ENCODE data around the gene PRDM10.

DNA sequence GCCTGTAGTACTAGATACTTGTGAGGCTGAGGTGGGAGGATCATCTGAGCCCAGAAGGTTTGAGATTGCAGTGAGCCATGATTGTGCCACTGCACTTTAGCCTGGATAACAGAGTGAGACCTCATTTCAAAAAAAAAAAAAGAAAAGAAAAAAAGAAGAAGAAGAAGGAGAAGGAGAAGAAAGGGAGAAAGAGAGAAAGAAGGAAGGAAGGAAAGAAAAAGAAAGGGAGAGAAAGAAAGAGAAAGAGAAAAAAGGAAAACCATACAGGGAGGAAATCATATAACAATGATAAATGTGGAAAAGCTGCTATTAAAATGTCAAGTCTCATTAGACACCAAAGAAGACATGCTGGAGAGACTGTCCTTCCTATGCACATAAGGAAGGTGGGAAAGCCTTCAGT lies 5.7 kb upstream of the PRDM10 start:
- TF ChIP-seq CTCF (IDR thresholded peaks at IDR 0.05; ENCODE audit: poor library complexity, severe bottlenecking) (no peak), EZH2 (IDR thresholded peaks at IDR 0.05; ENCODE audit: borderline replicate concordance, insufficient read depth, low read length, poor library complexity, severe bottlenecking) (no peak), SMC3 (conservative IDR thresholded peaks at IDR 0.05; ENCODE audit: poor library complexity) (no peak), RAD21 (conservative IDR thresholded peaks at IDR 0.05) (no peak), EP300 (conservative IDR thresholded peaks at IDR 0.05; ENCODE audit: poor library complexity, severe bottlenecking) (no peak), TAF1 (IDR thresholded peaks at IDR 0.05; ENCODE audit: low read depth) (no peak), POLR2AphosphoS5 (IDR thresholded peaks at IDR 0.05) (no peak), MXI1 (conservative IDR thresholded peaks at IDR 0.05; ENCODE audit: poor library complexity, severe bottlenecking) (no peak)
- TF ChIP-seq, protein P1, sequence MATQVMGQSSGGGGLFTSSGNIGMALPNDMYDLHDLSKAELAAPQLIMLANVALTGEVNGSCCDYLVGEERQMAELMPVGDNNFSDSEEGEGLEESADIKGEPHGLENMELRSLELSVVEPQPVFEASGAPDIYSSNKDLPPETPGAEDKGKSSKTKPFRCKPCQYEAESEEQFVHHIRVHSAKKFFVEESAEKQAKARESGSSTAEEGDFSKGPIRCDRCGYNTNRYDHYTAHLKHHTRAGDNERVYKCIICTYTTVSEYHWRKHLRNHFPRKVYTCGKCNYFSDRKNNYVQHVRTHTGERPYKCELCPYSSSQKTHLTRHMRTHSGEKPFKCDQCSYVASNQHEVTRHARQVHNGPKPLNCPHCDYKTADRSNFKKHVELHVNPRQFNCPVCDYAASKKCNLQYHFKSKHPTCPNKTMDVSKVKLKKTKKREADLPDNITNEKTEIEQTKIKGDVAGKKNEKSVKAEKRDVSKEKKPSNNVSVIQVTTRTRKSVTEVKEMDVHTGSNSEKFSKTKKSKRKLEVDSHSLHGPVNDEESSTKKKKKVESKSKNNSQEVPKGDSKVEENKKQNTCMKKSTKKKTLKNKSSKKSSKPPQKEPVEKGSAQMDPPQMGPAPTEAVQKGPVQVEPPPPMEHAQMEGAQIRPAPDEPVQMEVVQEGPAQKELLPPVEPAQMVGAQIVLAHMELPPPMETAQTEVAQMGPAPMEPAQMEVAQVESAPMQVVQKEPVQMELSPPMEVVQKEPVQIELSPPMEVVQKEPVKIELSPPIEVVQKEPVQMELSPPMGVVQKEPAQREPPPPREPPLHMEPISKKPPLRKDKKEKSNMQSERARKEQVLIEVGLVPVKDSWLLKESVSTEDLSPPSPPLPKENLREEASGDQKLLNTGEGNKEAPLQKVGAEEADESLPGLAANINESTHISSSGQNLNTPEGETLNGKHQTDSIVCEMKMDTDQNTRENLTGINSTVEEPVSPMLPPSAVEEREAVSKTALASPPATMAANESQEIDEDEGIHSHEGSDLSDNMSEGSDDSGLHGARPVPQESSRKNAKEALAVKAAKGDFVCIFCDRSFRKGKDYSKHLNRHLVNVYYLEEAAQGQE (IDR thresholded peaks at IDR 0.05; ENCODE audit: borderline replicate concordance), result no peak
